Type B pancreatic cell (in vitro differentiated cells): ENCODE results near the gene ZNF32. TPM values are rescaled to one million over a fixed set of nuclear protein-coding genes. Genes with fewer than 3 reads are reported as not detected.
"Not testable (repeated sequence)": the region's sequence is repeated elsewhere in the genome, so short reads cannot be mapped to it uniquely, and the experiment has no call there.

ENCODE experiments used
- DNase-seq: peaks from one replicate; pipeline ENCODE4 v3.0.0; 2021; ENCODE audit warnings: mixed read lengths; ENCODE audit not compliant: unreplicated experiment; ENCODE audit errors: extremely low spot score
- H3K27ac Mint-ChIP-seq: 2 replicates; pipeline ENCODE4 v1.8.0; 2021; ENCODE audit warnings: mild to moderate bottlenecking, mixed read lengths
- H3K27me3 Mint-ChIP-seq: 2 replicates; pipeline ENCODE4 v1.8.0; 2021; ENCODE audit warnings: mixed read lengths
- H3K36me3 Mint-ChIP-seq: 2 replicates; pipeline ENCODE4 v1.8.0; 2021; ENCODE audit warnings: mixed read lengths
- H3K4me1 Mint-ChIP-seq: one replicate; pipeline ENCODE4 v1.8.0; 2021; ENCODE audit warnings: mixed read lengths; ENCODE audit not compliant: unreplicated experiment
- H3K4me3 Mint-ChIP-seq: 2 replicates; pipeline ENCODE4 v1.8.0; 2021; ENCODE audit warnings: mild to moderate bottlenecking, mixed read lengths
- H3K9me3 Mint-ChIP-seq: 2 replicates; pipeline ENCODE4 v1.8.0; 2021; ENCODE audit warnings: mixed read lengths
- total RNA-seq: library from RNA; stranded (reverse); gene quantifications from 2 replicates; pipeline ENCODE4 v1.2.1, GENCODE V29; 2021; ENCODE audit warnings: low replicate concordance
- TF ChIP-seq, protein P1 (sequence below): fragments of 200-600 bp; sonication (generic); conservative IDR thresholded peaks from 2 replicates; pipeline ENCODE4 v1.5.0; 2021; ENCODE audit warnings: antibody characterized with exemption, mild to moderate bottlenecking

The ZNF32 gene
- total RNA-seq, 1 donor from 2014 or later = 41.8 TPM

GRCh38 chr10:43649185-43649523 is 473 bp upstream of the ZNF32 start:
- H3K4me1 Mint-ChIP-seq = peaks cover 16% of the 10 kb centered on the region
- H3K4me3 Mint-ChIP-seq = peak overlapping the region; percentile 98
- H3K27me3 Mint-ChIP-seq = peaks cover 10% of the 10 kb centered on the region
- H3K9me3 Mint-ChIP-seq = peaks cover 21% of the 10 kb centered on the region
- DNase-seq = no peak
- peaks cover 39% of the 10 kb centered on the region for H3K36me3 Mint-ChIP-seq
- H3K27ac Mint-ChIP-seq = peak overlapping the region; percentile 94
- TF ChIP-seq, protein P1, sequence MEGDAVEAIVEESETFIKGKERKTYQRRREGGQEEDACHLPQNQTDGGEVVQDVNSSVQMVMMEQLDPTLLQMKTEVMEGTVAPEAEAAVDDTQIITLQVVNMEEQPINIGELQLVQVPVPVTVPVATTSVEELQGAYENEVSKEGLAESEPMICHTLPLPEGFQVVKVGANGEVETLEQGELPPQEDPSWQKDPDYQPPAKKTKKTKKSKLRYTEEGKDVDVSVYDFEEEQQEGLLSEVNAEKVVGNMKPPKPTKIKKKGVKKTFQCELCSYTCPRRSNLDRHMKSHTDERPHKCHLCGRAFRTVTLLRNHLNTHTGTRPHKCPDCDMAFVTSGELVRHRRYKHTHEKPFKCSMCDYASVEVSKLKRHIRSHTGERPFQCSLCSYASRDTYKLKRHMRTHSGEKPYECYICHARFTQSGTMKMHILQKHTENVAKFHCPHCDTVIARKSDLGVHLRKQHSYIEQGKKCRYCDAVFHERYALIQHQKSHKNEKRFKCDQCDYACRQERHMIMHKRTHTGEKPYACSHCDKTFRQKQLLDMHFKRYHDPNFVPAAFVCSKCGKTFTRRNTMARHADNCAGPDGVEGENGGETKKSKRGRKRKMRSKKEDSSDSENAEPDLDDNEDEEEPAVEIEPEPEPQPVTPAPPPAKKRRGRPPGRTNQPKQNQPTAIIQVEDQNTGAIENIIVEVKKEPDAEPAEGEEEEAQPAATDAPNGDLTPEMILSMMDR = no peak

- no peak for DNase-seq
- Mint-ChIP-seq H3K4me1 (peaks cover 8% of the 10 kb centered on the region), H3K4me3 (peak overlapping the region; percentile 98), H3K27ac (peak overlapping the region; percentile 87), H3K27me3 (peaks cover 6% of the 10 kb centered on the region), H3K9me3 (peaks cover 21% of the 10 kb centered on the region), H3K36me3 (peaks cover 44% of the 10 kb centered on the region)
- TF ChIP-seq, protein P1 = no peak
Observed at GRCh38 chr10:43648095-43648397, 635 bp downstream of the ZNF32 start.

DNA sequence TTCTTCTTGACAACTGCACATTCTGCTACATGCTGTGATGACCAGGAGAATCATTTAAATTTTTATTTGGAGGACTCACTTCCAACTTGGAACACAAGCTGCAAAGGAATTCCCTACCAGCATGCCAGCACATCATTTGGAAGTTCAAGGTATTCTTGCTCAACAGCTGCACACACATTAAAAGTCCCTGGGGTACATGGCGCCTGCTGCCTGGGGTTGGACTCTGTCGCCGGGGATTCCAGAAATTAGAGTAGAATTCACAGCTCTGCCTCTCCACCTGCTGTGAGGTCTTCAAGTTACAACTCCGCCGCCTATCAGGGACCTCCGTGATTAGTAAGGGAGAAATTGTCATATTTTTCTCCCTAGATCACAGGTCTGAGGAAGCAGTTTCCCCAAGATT is 1.1 kb downstream of the ZNF32 start:
- TF ChIP-seq, protein P1 = no peak
- peaks cover 6% of the 10 kb centered on the region for H3K27me3 Mint-ChIP-seq
- H3K27ac Mint-ChIP-seq = peak overlapping the region; percentile 87
- no peak for DNase-seq
- peak overlapping the region; percentile 98 for H3K4me3 Mint-ChIP-seq
- peaks cover 48% of the 10 kb centered on the region for H3K36me3 Mint-ChIP-seq
- peaks cover 5% of the 10 kb centered on the region for H3K4me1 Mint-ChIP-seq
- peaks cover 21% of the 10 kb centered on the region for H3K9me3 Mint-ChIP-seq

- Mint-ChIP-seq H3K9me3 (peaks cover 21% of the 10 kb centered on the region), H3K4me1 (peaks cover 5% of the 10 kb centered on the region), H3K36me3 (peaks cover 57% of the 10 kb centered on the region), H3K27ac (no peak overlapping the region), H3K27me3 (peaks cover 3% of the 10 kb centered on the region), H3K4me3 (peak overlapping the region; percentile 73)
- TF ChIP-seq, protein P1 = no peak
- DNase-seq = no peak
Observed at GRCh38 chr10:43645866-43646265, 2.8 kb downstream of the ZNF32 start.

- Mint-ChIP-seq H3K27ac (no peak overlapping the region), H3K27me3 (peaks cover 3% of the 10 kb centered on the region), H3K4me3 (no peak overlapping the region), H3K4me1 (peaks cover 5% of the 10 kb centered on the region), H3K36me3 (peaks cover 57% of the 10 kb centered on the region), H3K9me3 (peaks cover 21% of the 10 kb centered on the region)
- no peak for DNase-seq
- TF ChIP-seq, protein P1 = no peak
Observed at GRCh38 chr10:43644252-43644651, 4.4 kb downstream of the ZNF32 start.

GRCh38 chr10:43640603-43641002 is 8.1 kb downstream of the ZNF32 start:
- Mint-ChIP-seq H3K4me1 (no peaks in the 10 kb centered on the region), H3K27ac (no peak overlapping the region), H3K36me3 (peaks cover 37% of the 10 kb centered on the region), H3K27me3 (peaks cover 3% of the 10 kb centered on the region), H3K4me3 (no peak overlapping the region), H3K9me3 (peaks cover 24% of the 10 kb centered on the region)
- DNase-seq = no peak
- TF ChIP-seq, protein P1 = no peak

DNA sequence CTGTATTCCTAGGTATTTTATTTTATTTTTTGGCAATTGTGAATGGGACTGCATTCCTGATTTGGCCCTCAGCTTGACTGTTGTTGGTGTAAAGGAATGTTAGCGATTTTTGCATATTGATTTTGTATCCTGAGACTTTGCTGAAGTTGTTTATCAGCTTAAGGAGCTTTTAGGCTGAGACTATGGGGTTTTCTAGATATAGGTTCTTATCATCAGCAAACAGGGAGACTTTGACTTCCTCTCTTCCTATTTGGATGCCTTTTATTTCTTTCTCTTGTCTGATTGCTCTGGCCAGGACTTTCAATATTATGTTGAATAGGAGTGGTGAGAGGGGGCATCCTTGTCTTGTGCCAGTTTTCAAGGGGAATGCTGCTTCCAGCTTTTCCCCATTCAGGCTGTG is 12.9 kb downstream of the ZNF32 start:
- not testable (repeated sequence) for H3K27me3 Mint-ChIP-seq, DNase-seq, H3K36me3 Mint-ChIP-seq, H3K27ac Mint-ChIP-seq, H3K4me1 Mint-ChIP-seq, H3K4me3 Mint-ChIP-seq
- peaks cover 16% of the 10 kb centered on the region for H3K9me3 Mint-ChIP-seq
